HG03196 (cell line): Measurements from ENCODE around the gene ADRA2A.

Experiments
- ATAC-seq: cut with Tn5 transposase; IDR thresholded peaks from one replicate; pipeline ENCODE4 v1.9.1; 2021; ENCODE audit not compliant: unreplicated experiment

Gene ADRA2A

GRCh38 chr10:111083222-111084095 is 6.6 kb downstream of the ADRA2A start:
- ATAC-seq: no peak

DNA sequence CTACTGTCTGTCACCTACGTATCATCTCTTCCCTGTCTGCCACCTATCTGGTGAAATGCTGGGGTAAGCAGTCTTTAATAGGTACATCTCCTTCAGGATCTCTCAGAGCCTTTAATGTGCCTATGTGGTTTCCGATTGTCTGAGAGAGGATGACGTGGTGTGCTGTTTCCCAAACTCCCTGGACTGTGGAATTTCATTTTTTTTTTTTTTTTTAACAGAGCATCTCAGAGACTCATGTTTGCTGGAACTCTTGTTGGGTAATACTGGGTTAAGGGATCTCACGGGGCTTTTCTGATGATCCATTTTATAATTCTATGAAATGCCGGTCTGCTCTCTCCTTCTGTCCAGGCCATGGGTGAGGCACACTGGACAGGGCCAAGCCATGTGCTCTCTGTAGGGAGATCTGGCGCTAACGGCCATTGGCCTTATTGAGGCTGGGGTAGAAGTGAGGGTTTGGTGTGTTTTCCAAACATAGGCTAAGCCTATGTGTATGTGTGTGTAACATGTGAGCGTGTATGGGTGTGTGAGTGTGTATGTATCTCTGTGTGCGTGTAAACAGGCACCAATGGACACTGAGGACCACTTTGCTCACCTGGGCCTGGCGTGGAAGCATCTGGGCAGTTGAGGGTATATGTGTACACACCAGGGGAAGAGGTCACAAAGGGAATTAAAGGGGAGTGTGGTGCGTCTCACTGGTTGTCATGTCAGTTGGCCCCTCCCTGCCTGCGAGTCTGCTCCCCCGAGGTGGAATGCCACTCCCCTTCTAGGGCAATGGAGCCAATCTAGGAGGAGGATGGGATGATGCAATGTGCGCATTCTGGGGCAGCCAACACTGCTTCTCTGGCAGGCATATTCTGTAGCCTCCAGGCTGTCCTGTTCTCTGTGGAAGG is 7.8 kb downstream of the ADRA2A start:
- ATAC-seq: no peak

DNA sequence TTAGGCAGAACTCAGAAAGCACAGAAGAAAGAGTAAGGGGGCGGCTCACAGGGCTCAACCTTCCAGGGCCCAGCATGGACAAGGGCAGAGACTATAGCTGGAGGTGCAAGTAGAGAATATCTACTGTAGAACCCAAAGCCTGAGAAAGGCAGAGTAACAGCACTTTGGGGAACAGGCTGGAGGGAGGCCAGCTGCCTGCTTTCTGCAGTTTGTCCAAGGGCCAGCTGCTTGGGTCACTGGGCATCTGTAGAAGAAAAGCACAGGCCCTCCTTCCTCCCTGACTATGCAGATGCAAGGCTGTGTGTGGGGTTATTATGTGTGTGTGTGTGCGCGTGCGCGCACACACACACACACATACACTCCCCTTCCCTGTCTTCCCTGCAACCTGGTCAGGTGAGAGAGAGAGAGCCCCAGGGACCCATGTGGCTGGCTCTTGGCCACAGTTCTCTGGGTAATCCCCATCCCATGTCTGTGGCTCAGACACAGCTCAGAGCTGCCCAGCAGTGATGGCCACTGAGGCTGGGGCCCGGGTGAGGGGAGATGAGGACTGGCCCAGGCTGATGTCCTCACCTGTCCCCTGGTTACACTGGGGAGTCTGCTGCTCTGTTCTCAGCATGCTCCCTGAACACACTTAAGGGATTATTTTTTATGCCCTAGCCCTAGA is 9.0 kb downstream of the ADRA2A start:
- ATAC-seq: no peak

- no peak for ATAC-seq
Measured at GRCh38 chr10:111086574-111086973, 9.7 kb downstream of the ADRA2A start.

- no peak for ATAC-seq
Measured at GRCh38 chr10:111087331-111087756, 10.5 kb downstream of the ADRA2A start.

- ATAC-seq: no peak
Measured at GRCh38 chr10:111087968-111088505, 11.2 kb downstream of the ADRA2A start.

GRCh38 chr10:111089293-111089692 is 12.5 kb downstream of the ADRA2A start:
- ATAC-seq: no peak

- no peak for ATAC-seq
Measured at GRCh38 chr10:111091833-111092232, 15.0 kb downstream of the ADRA2A start.

DNA sequence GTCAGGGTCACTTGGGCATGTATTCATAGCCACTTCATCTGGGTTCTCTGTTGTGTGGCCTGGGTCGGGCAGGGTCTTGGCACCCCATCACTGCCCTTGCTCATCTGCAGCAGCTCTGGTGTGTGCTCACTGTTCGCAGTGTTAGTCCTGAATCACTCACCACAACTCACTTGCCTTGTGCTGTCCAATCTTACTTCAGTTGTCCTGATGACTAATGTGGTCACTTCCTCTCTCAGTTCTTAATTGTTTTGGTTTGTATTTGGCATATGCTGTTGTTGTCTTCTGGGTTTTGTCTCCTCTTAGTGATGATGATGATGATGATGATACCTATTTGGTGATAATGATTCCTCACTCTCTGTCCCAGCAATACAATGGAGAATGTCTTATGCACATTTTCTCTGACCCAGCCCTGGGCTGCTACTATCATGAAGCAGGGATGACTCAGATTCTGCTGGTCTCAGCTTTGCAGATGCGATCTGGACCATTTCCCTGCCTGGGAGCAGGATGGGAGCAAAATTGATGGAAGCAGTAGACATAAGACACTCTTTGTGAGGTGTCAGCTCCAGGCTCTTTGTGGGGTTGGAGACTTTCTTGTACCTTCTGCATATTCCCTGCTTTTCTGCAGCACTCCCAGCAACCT is 17.0 kb downstream of the ADRA2A start:
- no peak for ATAC-seq

GRCh38 chr10:111098679-111099437 is 22.0 kb downstream of the ADRA2A start:
- no peak for ATAC-seq

DNA sequence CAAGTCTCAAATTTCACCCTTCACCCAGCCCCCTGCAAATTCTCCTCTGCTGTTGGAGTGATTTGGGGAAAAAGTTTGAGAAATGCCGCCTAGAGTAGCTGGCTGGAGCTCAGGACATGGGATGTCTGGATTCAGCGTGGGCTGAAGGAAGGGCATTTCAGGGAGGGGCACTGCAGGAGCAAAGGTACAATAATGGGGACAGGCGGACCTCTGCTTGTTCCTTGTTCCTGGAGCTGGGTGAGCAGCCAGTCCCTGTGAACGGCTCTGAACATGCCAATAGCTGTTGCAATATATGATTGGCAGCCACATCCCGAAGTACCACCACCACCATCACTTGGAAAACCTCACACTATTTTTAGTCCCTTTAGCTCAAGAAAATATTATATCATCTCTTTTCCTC is 23.4 kb downstream of the ADRA2A start:
- ATAC-seq: no peak

- ATAC-seq: no peak
Measured at GRCh38 chr10:111101796-111102195, 25.0 kb downstream of the ADRA2A start.

DNA sequence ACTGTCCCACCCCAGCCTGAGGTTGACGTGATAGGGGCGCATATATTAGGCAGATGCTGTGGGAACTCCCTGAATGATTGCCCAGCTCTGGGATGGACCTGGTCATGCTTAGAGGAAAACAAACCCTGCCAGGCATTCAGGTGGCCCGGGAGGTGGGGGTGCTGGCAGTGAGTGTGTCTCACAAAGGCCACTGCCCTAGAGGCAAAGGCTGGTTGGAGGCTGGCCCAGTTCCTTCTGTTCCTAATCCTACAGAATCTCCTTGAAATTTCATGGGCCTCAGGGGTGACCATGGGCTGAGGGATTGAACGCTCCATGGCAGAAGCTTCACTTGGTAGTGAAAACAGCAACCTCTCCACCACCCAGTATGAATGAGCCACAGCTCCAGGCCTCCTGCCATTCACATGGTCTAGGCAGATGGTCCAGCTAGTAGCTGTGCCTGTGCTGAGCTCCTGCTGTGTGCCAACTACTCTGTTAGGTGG is 25.6 kb downstream of the ADRA2A start:
- no peak for ATAC-seq

DNA sequence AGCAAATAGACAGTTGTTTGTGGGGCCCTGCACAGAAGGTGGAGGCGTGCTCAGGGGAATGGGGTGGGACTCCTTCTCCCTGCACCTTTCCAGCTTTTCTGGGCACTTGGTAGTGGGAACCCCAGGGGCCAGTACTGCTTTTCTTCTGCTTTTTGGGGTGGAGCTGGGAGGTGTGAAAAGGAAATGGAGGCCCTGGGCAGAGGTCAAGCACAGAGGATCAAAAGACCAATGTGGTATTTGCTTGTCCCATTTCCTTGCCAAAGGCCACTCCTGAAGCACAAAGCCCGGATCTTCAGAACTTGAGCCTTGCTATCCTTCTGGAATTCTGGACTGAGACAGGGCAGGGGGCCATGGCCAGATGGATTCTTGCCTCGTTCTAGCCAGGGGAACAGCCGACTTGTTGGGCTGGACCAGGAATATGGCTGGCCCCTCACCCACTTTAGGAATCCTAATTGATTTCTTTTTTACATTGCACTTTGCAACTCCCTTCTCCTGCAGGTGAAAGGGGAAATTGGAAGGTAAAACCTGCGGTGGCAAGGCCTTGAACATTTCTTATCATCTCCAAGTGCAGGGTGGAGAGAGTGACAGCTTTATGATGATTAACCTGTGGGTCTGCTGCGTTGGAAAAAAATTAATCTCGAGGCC is 26.5 kb downstream of the ADRA2A start:
- ATAC-seq: no peak

GRCh38 chr10:111104811-111105210 is 28.0 kb downstream of the ADRA2A start:
- no peak for ATAC-seq

- no peak for ATAC-seq
Measured at GRCh38 chr10:111106081-111106480, 29.3 kb downstream of the ADRA2A start.

DNA sequence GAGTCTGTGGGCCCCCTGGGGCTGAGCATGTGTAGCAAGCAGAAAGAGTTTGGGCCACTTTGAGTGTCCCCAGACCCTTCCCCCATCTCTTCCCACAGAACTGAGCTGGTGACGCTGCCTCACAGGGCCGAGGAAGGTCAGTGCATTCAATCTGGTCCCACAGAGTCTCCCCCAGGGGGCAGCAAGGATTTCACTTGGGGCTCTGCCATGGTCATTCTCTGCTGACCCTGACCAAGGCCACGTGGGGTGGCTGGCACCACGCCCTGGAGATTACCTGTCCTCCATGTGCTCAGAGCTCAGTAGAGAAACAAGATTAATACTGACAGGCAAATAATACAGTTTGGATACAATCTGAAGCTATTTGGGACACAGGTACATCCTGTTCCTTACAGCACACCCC is 30.2 kb downstream of the ADRA2A start:
- no peak for ATAC-seq

DNA sequence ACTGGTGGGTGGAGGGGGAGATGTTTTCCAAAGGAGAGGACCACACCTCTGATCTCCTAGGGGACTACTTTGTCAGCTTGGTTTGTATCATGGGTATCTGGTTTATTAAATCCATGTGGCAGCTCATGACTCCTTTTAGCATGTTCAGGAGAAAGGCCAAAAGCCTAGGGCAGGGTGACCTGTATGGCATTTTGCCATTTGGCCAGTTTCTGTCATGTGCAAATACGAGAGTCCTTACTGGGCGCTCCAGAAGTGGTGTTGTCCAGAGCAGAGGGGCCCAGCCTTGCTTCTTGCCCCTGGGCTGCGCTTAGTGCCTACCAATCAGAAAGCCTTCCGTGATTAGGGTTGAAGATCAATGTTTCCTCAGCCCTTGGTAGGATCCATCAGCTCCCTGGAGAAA is 31.0 kb downstream of the ADRA2A start:
- no peak for ATAC-seq

DNA sequence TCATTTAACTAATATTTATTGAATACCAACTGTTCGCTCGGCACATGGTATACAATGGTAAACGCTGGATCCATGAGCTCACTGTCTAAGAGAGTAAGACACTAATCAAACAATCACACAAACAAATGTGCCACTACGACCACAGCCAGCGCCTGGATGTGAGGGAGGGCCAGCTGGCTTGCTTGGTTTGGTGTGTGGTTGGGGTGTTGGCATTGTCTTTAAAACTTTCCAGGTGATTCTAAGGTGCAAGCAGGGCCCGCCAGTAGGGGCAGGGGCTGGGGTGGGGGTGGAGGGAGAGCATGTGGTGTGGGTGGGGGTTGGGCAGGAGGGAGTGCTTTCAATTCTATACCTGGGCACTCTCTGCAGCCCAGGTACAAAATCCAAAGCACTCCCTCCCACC is 31.6 kb downstream of the ADRA2A start:
- no peak for ATAC-seq
